ENCODE data around the gene IL27RA. TPM values are rescaled to one million over a fixed set of nuclear protein-coding genes. Genes with fewer than 3 reads are reported as not detected.
"Not testable (repeated sequence)": the region's sequence is repeated elsewhere in the genome, so short reads cannot be mapped to it uniquely, and the experiment has no call there.

Gene IL27RA
- total and polyA plus RNA-seq, 3 experiments from 2014 or later = 71.4 to 83.4 (median 73.6) TPM

DNA sequence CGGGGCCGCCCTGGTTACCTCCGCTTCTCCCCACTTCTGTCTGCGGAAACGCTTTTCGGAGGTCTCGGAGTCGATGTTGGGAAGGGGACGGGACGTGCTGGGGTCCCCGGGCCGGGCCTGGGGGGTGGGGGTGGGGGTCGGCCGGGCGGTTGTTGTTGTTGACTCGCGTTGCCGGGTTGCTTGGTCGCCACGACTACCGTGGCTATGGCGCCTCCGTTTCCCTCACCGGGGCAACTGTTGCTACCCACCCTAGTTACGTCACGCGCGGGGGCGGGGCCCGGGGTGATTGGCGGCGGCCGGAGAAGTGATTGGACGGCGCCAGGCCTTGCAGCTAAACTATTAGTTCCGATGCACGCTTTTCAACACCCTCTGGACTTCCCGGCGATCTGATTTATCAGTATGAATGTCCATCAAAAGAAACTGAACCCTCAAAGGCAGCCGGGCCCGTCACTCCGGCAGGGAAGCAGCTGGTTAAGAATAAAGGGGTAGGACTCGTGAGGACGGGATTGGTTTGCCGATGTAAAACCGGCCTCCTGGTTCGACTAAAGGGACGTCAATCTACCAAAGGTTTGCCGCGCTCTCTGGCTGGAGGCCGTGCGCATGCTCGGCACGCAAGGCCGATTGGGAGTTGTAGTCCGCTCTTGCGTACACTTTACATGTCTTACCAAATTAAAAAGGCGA, 25.3 kb upstream of the IL27RA start, which contains the start of gene RFX1:
TSS of gene RFX1 (minus strand) at position 236 of the 681 bp plus-strand sequence. CDS start 12,477 bp downstream, outside the sequence.
- Histone ChIP-seq H3K27ac (ENCODE audit: low read depth, low read length) (peak within 1 kb of the TSS; percentile 100), H3K4me3 (ENCODE audit: low read length) (peak within 1 kb of the TSS; percentile 91), H3K36me3 (ENCODE audit: insufficient read depth, low read length) (no peaks in the 10 kb centered on the region), H3K4me1 (ENCODE audit: insufficient read depth, low read length) (peaks cover 36% of the 10 kb centered on the region), H3K9me3 (ENCODE audit: low read length) (no peaks in the 10 kb centered on the region), H3K27me3 (ENCODE audit: insufficient read depth, low read length, poor library complexity, severe bottlenecking) (no peaks in the 10 kb centered on the region)
- ChIA-PET POLR2A (interaction anchor here (0.6 to 3.1 kb wide), 15 partner anchors 12 to 512 kb away, joined by 3 to 47 read pairs (median 5); partner anchors contain the start of genes ADGRE5, DCAF15, DNAJB1 and IL27RA), CTCF (interaction anchor here (1.2 to 3.5 kb wide), 4 partner anchors 25 to 109 kb away, joined by 3 to 19 read pairs (median 5); partner anchors contain the start of gene IL27RA)
- Mint-ChIP-seq H3K4me3 (peak within 1 kb of the TSS; percentile 90 to 98 (median 96)), H3K27ac (peak within 1 kb of the TSS; percentile 96 to 100 (median 100)), H3K36me3 (peaks cover 0 to 8% (median 1%) of the 10 kb centered on the region in 3 donors), H3K9me3 (peaks cover 0 to 2% (median 0%) of the 10 kb centered on the region in 5 donors), H3K27me3 (peaks cover 0 to 3% of the 10 kb centered on the region in 2 donors), H3K4me1 (peaks cover 34 to 45% (median 34%) of the 10 kb centered on the region in 3 donors)
- DNase-seq = peak; percentile 100

- peak overlapping the region; percentile 91 for H3K4me3 ChIP-seq (ENCODE audit: low read length)
- peaks cover 29% of the 10 kb centered on the region for H3K4me1 ChIP-seq (ENCODE audit: insufficient read depth, low read length)
- H3K36me3 ChIP-seq (ENCODE audit: insufficient read depth, low read length) = no peaks in the 10 kb centered on the region
- H3K4me3 Mint-ChIP-seq = peak overlapping the region; percentile 85 to 98 (median 96)
- H3K27me3 ChIP-seq (ENCODE audit: insufficient read depth, low read length, poor library complexity, severe bottlenecking) = no peaks in the 10 kb centered on the region
- peaks cover 0 to 3% of the 10 kb centered on the region in 2 donors for H3K27me3 Mint-ChIP-seq
- POLR2A ChIA-PET = interaction anchor here (0.6 to 3.1 kb wide), 14 partner anchors 13 to 1839 kb away, joined by 3 to 47 read pairs (median 5); partner anchors contain the start of genes ADGRE5, DCAF15, DNAJB1 and IL27RA
- peaks cover 0 to 8% (median 1%) of the 10 kb centered on the region in 3 donors for H3K36me3 Mint-ChIP-seq
- no peak for DNase-seq
- H3K9me3 ChIP-seq (ENCODE audit: low read length) = no peaks in the 10 kb centered on the region
- H3K4me1 Mint-ChIP-seq = peaks cover 32 to 40% (median 34%) of the 10 kb centered on the region in 3 donors
- CTCF ChIA-PET = interaction anchor here (1.2 to 3.5 kb wide), 5 partner anchors 12 to 108 kb away, joined by 3 to 19 read pairs (median 6); partner anchors contain the start of gene IL27RA
- peak overlapping the region; percentile 96 to 100 (median 100) for H3K27ac Mint-ChIP-seq
- H3K27ac ChIP-seq (ENCODE audit: low read depth, low read length) = peak overlapping the region; percentile 100
- H3K9me3 Mint-ChIP-seq = peaks cover 0 to 2% (median 0%) of the 10 kb centered on the region in 5 donors
These were observed 24.6 kb upstream of the IL27RA start for GRCh38 chr19:14006766-14007562.

DNA sequence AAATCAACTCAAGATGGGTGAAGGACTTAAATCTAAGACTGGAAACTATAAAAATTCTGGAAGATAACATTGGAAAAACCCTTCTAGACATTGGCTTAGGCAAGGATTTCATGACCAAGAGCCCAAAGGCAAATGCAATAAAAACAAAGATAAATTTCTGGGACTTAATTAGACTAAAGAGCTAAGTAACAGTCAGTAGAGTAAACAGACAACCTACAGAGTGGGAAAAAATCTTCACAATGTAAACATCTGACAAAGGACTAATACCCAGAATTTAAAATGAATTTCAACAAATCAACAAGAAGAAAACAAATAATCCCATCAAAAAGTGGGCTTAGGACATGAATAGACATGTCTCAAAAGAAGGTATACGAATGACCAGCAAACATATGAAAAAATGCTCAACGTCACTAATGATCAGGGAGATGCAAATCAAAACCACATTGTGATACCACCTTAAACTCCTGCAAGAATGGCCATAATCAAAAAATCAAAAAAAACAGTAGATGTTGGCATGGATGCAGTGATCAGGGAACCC, 19.1 kb upstream of the IL27RA start:
- Histone ChIP-seq H3K27ac (ENCODE audit: low read depth, low read length) (no peak overlapping the region), H3K4me3 (ENCODE audit: low read length) (no peak overlapping the region), H3K9me3 (ENCODE audit: low read length) (no peaks in the 10 kb centered on the region), H3K27me3 (ENCODE audit: insufficient read depth, low read length, poor library complexity, severe bottlenecking) (no peaks in the 10 kb centered on the region), H3K36me3 (ENCODE audit: insufficient read depth, low read length) (no peaks in the 10 kb centered on the region), H3K4me1 (ENCODE audit: insufficient read depth, low read length) (no peaks in the 10 kb centered on the region)
- peaks cover 4% of the 10 kb centered on the region in 3 donors for H3K4me1 Mint-ChIP-seq
- no peaks in the 10 kb centered on the region for H3K9me3 Mint-ChIP-seq
- no peaks in the 10 kb centered on the region for H3K36me3 Mint-ChIP-seq
- H3K27me3 Mint-ChIP-seq = peaks cover 0 to 1% of the 10 kb centered on the region in 2 donors
- ChIA-PET POLR2A (no interaction called here), CTCF (no interaction called here)
- no peak overlapping the region for H3K27ac Mint-ChIP-seq
- DNase-seq = no peak
- no peak overlapping the region for H3K4me3 Mint-ChIP-seq

DNA sequence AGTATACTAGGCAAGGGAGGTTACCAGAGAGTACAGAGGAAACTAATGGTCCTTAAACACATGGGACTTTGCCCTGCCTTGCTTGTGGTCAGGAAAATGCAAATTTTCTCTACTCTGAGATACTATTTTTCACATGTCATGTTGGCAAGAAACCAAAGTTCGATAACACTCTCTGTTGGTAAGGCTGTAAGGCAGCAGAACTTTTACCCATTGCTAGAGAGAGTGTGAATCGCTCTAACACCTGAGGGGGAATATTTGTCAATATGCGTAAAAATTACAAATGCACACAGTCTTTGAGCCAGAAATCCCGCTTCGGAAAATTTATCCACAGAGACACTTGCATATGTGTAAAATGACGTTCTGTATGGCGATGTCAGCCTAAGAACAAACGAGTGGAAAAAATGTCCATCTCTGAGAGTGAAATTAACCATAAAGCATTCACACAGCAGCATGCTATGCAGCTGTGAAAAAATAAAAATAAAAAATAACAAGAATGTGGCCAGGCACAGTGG, 16.0 kb upstream of the IL27RA start:
- ChIA-PET CTCF (interaction anchor here (0.9 kb wide), 1 partner anchor 15 kb away, joined by 3 read pairs; no protein-coding TSS in a partner anchor), POLR2A (no interaction called here)

DNA sequence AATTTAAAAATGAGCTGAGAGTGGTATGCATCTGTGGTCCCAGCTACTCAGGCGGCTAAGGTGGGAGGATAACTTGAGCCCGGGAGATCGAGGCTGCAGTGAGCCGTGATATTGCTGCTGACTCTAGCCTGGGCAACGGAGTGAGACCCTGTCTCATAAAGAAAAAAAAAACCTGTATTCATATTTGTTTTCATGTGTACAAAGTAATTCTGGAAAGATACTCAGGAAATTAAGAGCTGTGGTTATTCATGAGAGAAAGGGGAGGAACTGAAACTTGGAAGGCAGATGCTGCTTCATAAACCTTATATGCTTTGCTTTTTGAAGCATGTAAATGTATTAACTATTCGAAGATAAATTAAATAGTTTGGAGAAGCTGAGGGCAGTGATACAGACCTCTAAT, 12.5 kb upstream of the IL27RA start:
- POLR2A ChIA-PET = interaction anchor here (0.9 to 1.1 kb wide), 3 partner anchors 13 to 29 kb away, joined by 3 to 7 read pairs (median 4); partner anchors contain the start of genes IL27RA and RFX1
- H3K4me3 ChIP-seq (ENCODE audit: low read length) = no peak overlapping the region
- H3K27ac Mint-ChIP-seq = no peak overlapping the region
- H3K4me3 Mint-ChIP-seq = no peak overlapping the region
- no peak overlapping the region for H3K27ac ChIP-seq (ENCODE audit: low read depth, low read length)
- H3K4me1 Mint-ChIP-seq = peaks cover 4 to 7% (median 4%) of the 10 kb centered on the region in 3 donors
- H3K36me3 ChIP-seq (ENCODE audit: insufficient read depth, low read length) = no peaks in the 10 kb centered on the region
- H3K36me3 Mint-ChIP-seq = no peaks in the 10 kb centered on the region
- no peaks in the 10 kb centered on the region for H3K4me1 ChIP-seq (ENCODE audit: insufficient read depth, low read length)
- CTCF ChIA-PET = interaction anchor here (1.3 to 1.8 kb wide), 2 partner anchors 12 to 13 kb away, joined by 3 to 6 read pairs; partner anchors contain the start of gene IL27RA
- DNase-seq = no peak
- no peaks in the 10 kb centered on the region for H3K27me3 ChIP-seq (ENCODE audit: insufficient read depth, low read length, poor library complexity, severe bottlenecking)
- H3K27me3 Mint-ChIP-seq = no peaks in the 10 kb centered on the region
- H3K9me3 Mint-ChIP-seq = no peaks in the 10 kb centered on the region
- H3K9me3 ChIP-seq (ENCODE audit: low read length) = no peaks in the 10 kb centered on the region

More for the DNA sequence above, 16.0 kb upstream of the IL27RA start:
- Histone ChIP-seq H3K4me1 (ENCODE audit: insufficient read depth, low read length) (no peaks in the 10 kb centered on the region), H3K36me3 (ENCODE audit: insufficient read depth, low read length) (no peaks in the 10 kb centered on the region), H3K27ac (ENCODE audit: low read depth, low read length) (no peak overlapping the region), H3K4me3 (ENCODE audit: low read length) (no peak overlapping the region), H3K27me3 (ENCODE audit: insufficient read depth, low read length, poor library complexity, severe bottlenecking) (no peaks in the 10 kb centered on the region), H3K9me3 (ENCODE audit: low read length) (no peaks in the 10 kb centered on the region)
- peak overlapping the region in 1 of 7 donors; percentile 6 for H3K4me3 Mint-ChIP-seq
- H3K27me3 Mint-ChIP-seq = peaks cover 0 to 1% of the 10 kb centered on the region in 2 donors
- DNase-seq = no peak
- H3K4me1 Mint-ChIP-seq = peaks cover 4% of the 10 kb centered on the region in 3 donors
- no peaks in the 10 kb centered on the region for H3K9me3 Mint-ChIP-seq
- peak overlapping the region in 1 of 8 donors; percentile 10 for H3K27ac Mint-ChIP-seq
- H3K36me3 Mint-ChIP-seq = no peaks in the 10 kb centered on the region

DNA sequence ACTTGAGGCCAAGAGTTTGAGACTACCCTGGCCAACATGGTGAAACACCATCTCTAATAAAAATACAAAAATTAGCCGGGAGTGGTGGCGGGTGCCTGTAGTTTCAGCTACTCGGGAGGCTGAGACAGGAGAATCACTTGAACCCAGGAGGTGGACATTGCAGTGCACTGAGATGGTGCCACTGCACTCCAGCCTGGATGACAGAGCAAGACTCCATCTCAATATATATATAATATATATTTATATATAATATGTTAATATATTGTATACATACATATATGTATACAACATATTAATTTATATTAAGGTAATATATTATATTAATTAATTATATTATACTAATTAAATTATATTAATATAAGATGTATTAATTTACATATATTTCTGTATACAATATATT, 11.8 kb upstream of the IL27RA start:
- H3K27ac ChIP-seq (ENCODE audit: low read depth, low read length); H3K4me3 Mint-ChIP-seq; H3K4me3 ChIP-seq (ENCODE audit: low read length); H3K36me3 ChIP-seq (ENCODE audit: insufficient read depth, low read length); DNase-seq; H3K27me3 ChIP-seq (ENCODE audit: insufficient read depth, low read length, poor library complexity, severe bottlenecking); H3K4me1 Mint-ChIP-seq; H3K27me3 Mint-ChIP-seq; POLR2A ChIA-PET; H3K9me3 Mint-ChIP-seq; H3K4me1 ChIP-seq (ENCODE audit: insufficient read depth, low read length); H3K27ac Mint-ChIP-seq; H3K36me3 Mint-ChIP-seq; H3K9me3 ChIP-seq (ENCODE audit: low read length): not testable (repeated sequence)
- CTCF ChIA-PET = interaction anchor here (1.3 to 1.8 kb wide), 2 partner anchors 12 kb away, joined by 3 to 6 read pairs; partner anchors contain the start of gene IL27RA

- Histone ChIP-seq H3K4me1 (ENCODE audit: insufficient read depth, low read length) (no peaks in the 10 kb centered on the region), H3K36me3 (ENCODE audit: insufficient read depth, low read length) (no peaks in the 10 kb centered on the region), H3K4me3 (ENCODE audit: low read length) (no peak overlapping the region), H3K9me3 (ENCODE audit: low read length) (no peaks in the 10 kb centered on the region), H3K27ac (ENCODE audit: low read depth, low read length) (no peak overlapping the region), H3K27me3 (ENCODE audit: insufficient read depth, low read length, poor library complexity, severe bottlenecking) (no peaks in the 10 kb centered on the region)
- POLR2A ChIA-PET = interaction anchor here (0.8 to 1.4 kb wide), 2 partner anchors 10 to 15 kb away, joined by 4 to 6 read pairs; partner anchors contain the start of gene IL27RA
- no peak overlapping the region for H3K4me3 Mint-ChIP-seq
- CTCF ChIA-PET = interaction anchor here (1.3 to 1.9 kb wide), 2 partner anchors 11 to 27 kb away, joined by 4 to 8 read pairs; partner anchors contain the start of gene IL27RA
- no peak for DNase-seq
- H3K9me3 Mint-ChIP-seq = no peaks in the 10 kb centered on the region
- no peaks in the 10 kb centered on the region for H3K36me3 Mint-ChIP-seq
- H3K27me3 Mint-ChIP-seq = no peaks in the 10 kb centered on the region
- no peak overlapping the region for H3K27ac Mint-ChIP-seq
- H3K4me1 Mint-ChIP-seq = peaks cover 0 to 6% (median 2%) of the 10 kb centered on the region in 3 donors
These were observed 10.1 kb upstream of the IL27RA start for GRCh38 chr19:14021474-14021873.

All from CD8-positive, alpha-beta memory T cell (primary cell).